HepG2 (cell line): ENCODE results near the gene BRIP1. TPM values are rescaled to one million over a fixed set of nuclear protein-coding genes. Genes with fewer than 3 reads are reported as not detected.

ENCODE experiments used
- ATAC-seq: fragments of 200-7000 bp; cut with Tn5 transposase; 3 replicates; pipeline ENCODE4 v1.9.1; 2020; ENCODE audit warnings: mild to moderate bottlenecking, moderate library complexity
- BruUV-seq: library from RNA; stranded (reverse); fragments of 400-500 nt; replicated peaks from 2 replicates; lab custom pipeline; 2021; lab: Mats Ljungman, UMichigan
- CTCF ChIA-PET: fragments of 300-600 bp; formaldehyde crosslinking; extraction: SDS; loops from one replicate; lab custom pipeline; 2021; ENCODE audit warnings: low total read pairs, inconsistent platforms, low intra/inter-chr PET ratio; lab: Yijun Ruan, JAX
- POLR2A ChIA-PET: fragments of 350-600 bp; sonication (Branson Sonifier 250); formaldehyde crosslinking; loops from one replicate; lab custom pipeline; 2020; ENCODE audit warnings: antibody characterized with exemption, inconsistent platforms; lab: Yijun Ruan, JAX
- DNase-seq: peaks from one replicate; pipeline ENCODE4 v3.0.0-alpha.2; 2015; ENCODE audit warnings: low spot score
- FAIRE-seq: peaks from 3 replicates; lab custom pipeline; 2011; peaks lifted over from hg19 to GRCh38; lab: Jason Lieb, UNC
- H2AFZ ChIP-seq: one replicate; pipeline ENCODE4 v1.6.1; 2011; ENCODE audit warnings: low read length, inconsistent platforms
- H3K27ac ChIP-seq: fragments of 300-600 bp; 3 replicates; pipeline ENCODE4 v1.8.0; 2011; ENCODE audit warnings: mixed run types, mild to moderate bottlenecking, mixed read lengths, low read length, inconsistent platforms; ENCODE audit not compliant: insufficient read depth; ENCODE audit errors: extremely low read length
- H3K27me3 ChIP-seq, 2 experiments: fragments of 200-600 bp in 1 of 2; 2 replicates in 1 of 2; 3 replicates in 1 of 2; pipeline versions ENCODE4 v1.6.0 to v1.8.0; 2011; ENCODE audit warnings: low read length in 2 of 2, mild to moderate bottlenecking in 2 of 2, moderate library complexity in 2 of 2, inconsistent platforms in 1 of 2; ENCODE audit not compliant: insufficient read depth in 2 of 2, control insufficient read depth in 1 of 2
- H3K36me3 ChIP-seq, 2 experiments: fragments of 200-600 bp in 1 of 2; replicated peaks in 1 of 2; 2 replicates in 1 of 2; 3 replicates in 1 of 2; pipeline versions ENCODE4 v1.5.1 to v1.8.0; 2011; ENCODE audit warnings: low read length in 2 of 2, inconsistent platforms in 1 of 2; ENCODE audit not compliant: insufficient read depth in 2 of 2, control insufficient read depth in 1 of 2
- H3K4me1 ChIP-seq: 2 replicates; pipeline ENCODE4 v1.5.1; 2012; ENCODE audit warnings: low read length, inconsistent platforms; ENCODE audit not compliant: insufficient read depth
- H3K4me2 ChIP-seq: 2 replicates; pipeline ENCODE4 v1.6.0; 2011; ENCODE audit warnings: low read depth, low read length, inconsistent platforms
- H3K4me3 ChIP-seq, 3 experiments: fragments of 200-600 bp in 1 of 3; sonication (generic), shearing (Covaris generic) in 1 of 3; replicated peaks in 1 of 3; 2 replicates each; pipeline ENCODE4 v1.5.1; 2011 to 2016; ENCODE audit warnings: low read length in 3 of 3, inconsistent platforms in 2 of 3, low read depth in 2 of 3, mild to moderate bottlenecking in 2 of 3, control low read depth in 1 of 3, mixed read lengths in 1 of 3; ENCODE audit not compliant: insufficient read depth in 1 of 3
- H3K79me2 ChIP-seq: one replicate; pipeline ENCODE4 v1.6.1; 2011; ENCODE audit warnings: low read length, inconsistent platforms; ENCODE audit not compliant: insufficient read depth
- H3K9ac ChIP-seq: 2 replicates; pipeline ENCODE4 v1.6.0; 2011; ENCODE audit warnings: mild to moderate bottlenecking, low read depth, low read length, inconsistent platforms; ENCODE audit not compliant: insufficient read depth
- H3K9me3 ChIP-seq: 2 replicates; pipeline ENCODE4 v1.5.1; 2012; ENCODE audit warnings: mild to moderate bottlenecking, low read length
- H4K20me1 ChIP-seq: 2 replicates; pipeline ENCODE4 v1.6.0; 2011; ENCODE audit warnings: inconsistent platforms, mild to moderate bottlenecking, low read length, moderate library complexity; ENCODE audit not compliant: insufficient read depth
- ARNTL ChIP-seq: sonication (generic); formaldehyde crosslinking; IDR thresholded peaks from 2 replicates; pipeline ENCODE4 v1.4.0; 2020; ENCODE audit warnings: mild to moderate bottlenecking, missing genetic modification reagents
- GFI1 ChIP-seq: sonication (generic); formaldehyde crosslinking; IDR thresholded peaks from 2 replicates; pipeline ENCODE4 v1.5.0; 2020; ENCODE audit warnings: missing genetic modification reagents, mild to moderate bottlenecking, borderline replicate concordance
- GTF2F1 ChIP-seq: fragments of 150-350 bp; IDR thresholded peaks from 2 replicates; pipeline ENCODE4 v1.6.1; 2014; ENCODE audit warnings: low read length
- MTA1 ChIP-seq: sonication (generic); formaldehyde crosslinking; IDR thresholded peaks from 2 replicates; pipeline ENCODE4 v1.4.0; 2020; ENCODE audit warnings: missing genetic modification reagents, mild to moderate bottlenecking, borderline replicate concordance
- NR2C2 ChIP-seq: sonication (generic); formaldehyde crosslinking; IDR thresholded peaks from 2 replicates; pipeline ENCODE4 v1.4.0; 2020; ENCODE audit warnings: missing genetic modification reagents, mild to moderate bottlenecking, moderate library complexity, borderline replicate concordance
- PHF5A ChIP-seq: IDR thresholded peaks from one replicate; pipeline ENCODE4 v1.6.1; 2018; ENCODE audit warnings: low read depth, missing genetic modification reagents; ENCODE audit not compliant: unreplicated experiment
- PITX1 ChIP-seq: sonication (generic); formaldehyde crosslinking; IDR thresholded peaks from 2 replicates; pipeline ENCODE4 v1.5.1; 2020; ENCODE audit warnings: mild to moderate bottlenecking, missing genetic modification reagents
- PRMT3 ChIP-seq: sonication (generic); formaldehyde crosslinking; IDR thresholded peaks from 2 replicates; pipeline ENCODE4 v1.8.1; 2022; ENCODE audit warnings: low read depth, mild to moderate bottlenecking, moderate library complexity, missing genetic modification reagents, borderline replicate concordance
- SRY ChIP-seq: sonication (generic); formaldehyde crosslinking; IDR thresholded peaks from 2 replicates; pipeline ENCODE4 v1.8.0; 2022; ENCODE audit warnings: mild to moderate bottlenecking, missing genetic modification reagents
- TOE1 ChIP-seq: sonication (generic); formaldehyde crosslinking; IDR thresholded peaks from 2 replicates; pipeline ENCODE4 v1.4.0; 2020; ENCODE audit warnings: mild to moderate bottlenecking, missing genetic modification reagents
- ZNF224 ChIP-seq: sonication (generic); formaldehyde crosslinking; IDR thresholded peaks from 2 replicates; pipeline ENCODE4 v1.5.0; 2020; ENCODE audit warnings: mild to moderate bottlenecking, missing genetic modification reagents
- ZNF263 ChIP-seq: sonication (generic); formaldehyde crosslinking; IDR thresholded peaks from 2 replicates; pipeline ENCODE4 v1.4.0; 2020; ENCODE audit warnings: missing genetic modification reagents
- ZNF709 ChIP-seq: sonication (generic); formaldehyde crosslinking; IDR thresholded peaks from 2 replicates; pipeline ENCODE4 v1.5.0; 2020; ENCODE audit warnings: mild to moderate bottlenecking, missing genetic modification reagents
- ZNF788 ChIP-seq: sonication (generic); formaldehyde crosslinking; IDR thresholded peaks from 2 replicates; pipeline ENCODE4 v1.5.0; 2020; ENCODE audit warnings: mild to moderate bottlenecking, missing genetic modification reagents, borderline replicate concordance
- WGBS: methylation state at CpG from one replicate; pipeline ENCODE4 v1.1.6; 2017; ENCODE audit warnings: low lambda C conversion rate; 5-methylcytosine and 5-hydroxymethylcytosine counted together
- in situ Hi-C: cut with HindIII; loops from 2 replicates; pipeline ENCODE4 v1.10.0; 2017; ENCODE audit warnings: low pct_unique_long_range_greater_than_20kb; ENCODE audit not compliant: extremely low pct_ligation_motif_present
- intact Hi-C: fragments of 100-400 bp; cut with micrococcal nuclease; formaldehyde crosslinking; loops from one replicate; pipeline ENCODE4 v1.10.0; 2022; ENCODE audit not compliant: unreplicated experiment
- polyA plus RNA-seq, 8 experiments: library from polyadenylated mRNA; depleted of rRNA in 3 of 8; stranded (reverse) in 7 of 8; unstranded in 1 of 8; fragments of >200 nt; fragmentation: Illumina TruSeq in 4 of 8; extraction: Trizol in 4 of 8; gene quantifications; 2 replicates each; pipeline versions ENCODE4 v1.2.1 to v1.2.3, GENCODE V29; 2011 to 2016; ENCODE audit warnings: low read depth in 4 of 8, missing spikeins in 1 of 8, mixed read lengths in 1 of 8; ENCODE audit not compliant: insufficient read depth in 1 of 8
- total RNA-seq, 5 experiments: library from RNA; depleted of rRNA; stranded (reverse); fragments of >200 nt; fragmentation: Illumina TruSeq; extraction: Trizol; gene quantifications; 2 replicates each; pipeline ENCODE4 v1.2.3, GENCODE V29; 2016; ENCODE audit warnings: low read depth in 1 of 5
- TF ChIP-seq, protein P1 (sequence below), 2 experiments: fragments of 450-650 bp in 1 of 2; sonication (generic) in 1 of 2; formaldehyde crosslinking in 1 of 2; IDR thresholded peaks; 2 replicates each; pipeline versions ENCODE4 v1.6.1 to v1.8.0; 2016 to 2022; ENCODE audit warnings: antibody characterized with exemption in 1 of 2, mild to moderate bottlenecking in 1 of 2, missing genetic modification reagents in 1 of 2
- TF ChIP-seq, protein P2 (sequence below): sonication (generic); formaldehyde crosslinking; IDR thresholded peaks from 2 replicates; pipeline ENCODE4 v1.5.0; 2020; ENCODE audit warnings: missing genetic modification reagents, mild to moderate bottlenecking, borderline replicate concordance

BRIP1 gene
- total and polyA plus RNA-seq, 2 of the 13 experiments (the other 11 are each of a cell fraction or from before 2014, with no cell fraction given) = 3.8 to 27.7 TPM

DNA sequence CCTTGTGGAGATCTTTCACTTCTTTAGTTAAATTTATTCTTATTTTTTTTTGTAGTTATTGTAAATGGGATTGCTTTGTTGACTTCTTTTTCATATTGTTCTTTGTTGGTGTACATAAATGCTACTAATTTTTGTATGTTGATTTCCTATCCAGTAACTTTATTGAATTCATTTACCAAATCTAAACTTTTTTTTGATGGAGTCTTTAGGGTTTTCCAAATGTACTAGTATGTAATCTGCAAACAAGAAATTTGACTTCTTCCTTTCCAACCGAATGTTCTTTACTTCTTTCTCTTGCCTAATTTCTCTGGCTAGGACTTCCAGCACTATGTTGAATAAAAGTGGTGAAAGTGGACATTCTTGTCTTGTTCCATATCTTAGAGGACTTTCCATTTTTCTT is 230.5 kb downstream of the BRIP1 start:
- H3K27me3 ChIP-seq = no peaks in the 10 kb centered on the region
- no peaks in the 10 kb centered on the region for H3K36me3 ChIP-seq
- no peaks in the 10 kb centered on the region for H3K4me1 ChIP-seq
- POLR2A ChIA-PET = no interaction called here
- no peak overlapping the region for H2AFZ ChIP-seq
- no TSS peak for BruUV-seq
- H3K4me3 ChIP-seq = no peak overlapping the region
- peaks cover 5% of the 10 kb centered on the region; the same call in 1 of the 2 replicates for H3K9me3 ChIP-seq
- in situ Hi-C loops (loop anchor here (10.0 kb wide), 1 partner anchor 472 kb away; no protein-coding TSS in a partner anchor), intact Hi-C loops (no loop called here)
- H4K20me1 ChIP-seq = no peaks in the 10 kb centered on the region
- no peak overlapping the region for H3K9ac ChIP-seq
- FAIRE-seq = no peak
- 0% methylated on average over 1 of the region's 1 CpG for WGBS
- no peak for DNase-seq
- H3K4me2 ChIP-seq = no peak overlapping the region
- H3K79me2 ChIP-seq = no peaks in the 10 kb centered on the region
- ATAC-seq = no peak
- no peak overlapping the region for H3K27ac ChIP-seq
- CTCF ChIA-PET = no interaction called here
- TF ChIP-seq ZNF709 (no peak), NR2C2 (CRISPR knock-in tag) (no peak), ARNTL (CRISPR knock-in tag) (no peak), TOE1 (CRISPR knock-in tag) (no peak), PITX1 (no peak), PRMT3 (CRISPR knock-in tag) (no peak), PHF5A (CRISPR knock-in tag) (no peak), GTF2F1 (no peak), SRY (CRISPR knock-in tag) (no peak), GFI1 (CRISPR knock-in tag) (no peak), MTA1 (CRISPR knock-in tag) (no peak), ZNF224 (no peak), ZNF263 (CRISPR knock-in tag) (no peak), ZNF788 (CRISPR knock-in tag) (no peak)
- TF ChIP-seq, protein P1, sequence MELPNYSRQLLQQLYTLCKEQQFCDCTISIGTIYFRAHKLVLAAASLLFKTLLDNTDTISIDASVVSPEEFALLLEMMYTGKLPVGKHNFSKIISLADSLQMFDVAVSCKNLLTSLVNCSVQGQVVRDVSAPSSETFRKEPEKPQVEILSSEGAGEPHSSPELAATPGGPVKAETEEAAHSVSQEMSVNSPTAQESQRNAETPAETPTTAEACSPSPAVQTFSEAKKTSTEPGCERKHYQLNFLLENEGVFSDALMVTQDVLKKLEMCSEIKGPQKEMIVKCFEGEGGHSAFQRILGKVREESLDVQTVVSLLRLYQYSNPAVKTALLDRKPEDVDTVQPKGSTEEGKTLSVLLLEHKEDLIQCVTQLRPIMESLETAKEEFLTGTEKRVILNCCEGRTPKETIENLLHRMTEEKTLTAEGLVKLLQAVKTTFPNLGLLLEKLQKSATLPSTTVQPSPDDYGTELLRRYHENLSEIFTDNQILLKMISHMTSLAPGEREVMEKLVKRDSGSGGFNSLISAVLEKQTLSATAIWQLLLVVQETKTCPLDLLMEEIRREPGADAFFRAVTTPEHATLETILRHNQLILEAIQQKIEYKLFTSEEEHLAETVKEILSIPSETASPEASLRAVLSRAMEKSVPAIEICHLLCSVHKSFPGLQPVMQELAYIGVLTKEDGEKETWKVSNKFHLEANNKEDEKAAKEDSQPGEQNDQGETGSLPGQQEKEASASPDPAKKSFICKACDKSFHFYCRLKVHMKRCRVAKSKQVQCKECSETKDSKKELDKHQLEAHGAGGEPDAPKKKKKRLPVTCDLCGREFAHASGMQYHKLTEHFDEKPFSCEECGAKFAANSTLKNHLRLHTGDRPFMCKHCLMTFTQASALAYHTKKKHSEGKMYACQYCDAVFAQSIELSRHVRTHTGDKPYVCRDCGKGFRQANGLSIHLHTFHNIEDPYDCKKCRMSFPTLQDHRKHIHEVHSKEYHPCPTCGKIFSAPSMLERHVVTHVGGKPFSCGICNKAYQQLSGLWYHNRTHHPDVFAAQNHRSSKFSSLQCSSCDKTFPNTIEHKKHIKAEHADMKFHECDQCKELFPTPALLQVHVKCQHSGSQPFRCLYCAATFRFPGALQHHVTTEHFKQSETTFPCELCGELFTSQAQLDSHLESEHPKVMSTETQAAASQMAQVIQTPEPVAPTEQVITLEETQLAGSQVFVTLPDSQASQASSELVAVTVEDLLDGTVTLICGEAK (IDR thresholded peaks at IDR 0.05) = no peak
- TF ChIP-seq, protein P1 (CRISPR knock-in tag; IDR thresholded peaks at IDR 0.05) = no peak
- TF ChIP-seq, protein P2, sequence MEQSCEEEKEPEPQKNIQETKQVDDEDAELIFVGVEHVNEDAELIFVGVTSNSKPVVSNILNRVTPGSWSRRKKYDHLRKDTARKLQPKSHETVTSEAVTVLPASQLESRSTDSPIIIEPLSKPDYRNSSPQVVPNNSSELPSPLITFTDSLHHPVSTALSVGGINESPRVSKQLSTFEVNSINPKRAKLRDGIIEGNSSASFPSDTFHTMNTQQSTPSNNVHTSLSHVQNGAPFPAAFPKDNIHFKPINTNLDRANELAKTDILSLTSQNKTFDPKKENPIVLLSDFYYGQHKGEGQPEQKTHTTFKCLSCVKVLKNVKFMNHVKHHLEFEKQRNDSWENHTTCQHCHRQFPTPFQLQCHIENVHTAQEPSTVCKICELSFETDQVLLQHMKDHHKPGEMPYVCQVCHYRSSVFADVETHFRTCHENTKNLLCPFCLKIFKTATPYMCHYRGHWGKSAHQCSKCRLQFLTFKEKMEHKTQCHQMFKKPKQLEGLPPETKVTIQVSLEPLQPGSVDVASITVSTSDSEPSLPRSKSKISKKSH = no peak
